DMS153 treated with DMSO at 0.1 percent for 48 hours (cell line): ENCODE measurements around the gene HSD11B1.
"Not testable (repeated sequence)": the region's sequence is repeated elsewhere in the genome, so short reads cannot be mapped to it uniquely, and the experiment has no call there.

ENCODE experiments used
- DNase-seq: peaks from one replicate; lab custom pipeline; 2025; ENCODE audit not compliant: unreplicated experiment; lab: John Stamatoyannopoulos, UW

The HSD11B1 gene

GRCh38 chr1:209689477-209689876 is 15.2 kb upstream of the HSD11B1 start:
- no peak for DNase-seq

- no peak for DNase-seq
Measured at GRCh38 chr1:209691237-209691636, 13.4 kb upstream of the HSD11B1 start.

- no peak for DNase-seq
Measured at GRCh38 chr1:209692296-209692695, 12.3 kb upstream of the HSD11B1 start.

GRCh38 chr1:209692745-209693504 is 11.7 kb upstream of the HSD11B1 start:
- peak; percentile 91 for DNase-seq

GRCh38 chr1:209696673-209697072 is 8.0 kb upstream of the HSD11B1 start:
- no peak for DNase-seq

- DNase-seq = no peak
Measured at GRCh38 chr1:209697126-209697525, 7.5 kb upstream of the HSD11B1 start.

GRCh38 chr1:209700686-209701085 is 4.0 kb upstream of the HSD11B1 start:
- not testable (repeated sequence) for DNase-seq

- no peak for DNase-seq
Measured at GRCh38 chr1:209702832-209703231, 1.8 kb upstream of the HSD11B1 start.

- DNase-seq = no peak
Measured at GRCh38 chr1:209703834-209704504, 677 bp upstream of the HSD11B1 start.

- no peak for DNase-seq
Measured at GRCh38 chr1:209705033-209705598, 470 bp downstream of the HSD11B1 start.

GRCh38 chr1:209706622-209707021 is 2.0 kb downstream of the HSD11B1 start:
- DNase-seq = no peak

GRCh38 chr1:209707308-209707707 is 2.7 kb downstream of the HSD11B1 start:
- no peak for DNase-seq

- no peak for DNase-seq
Measured at GRCh38 chr1:209708297-209708696, 3.7 kb downstream of the HSD11B1 start.

- DNase-seq = no peak
Measured at GRCh38 chr1:209710093-209710492, 5.4 kb downstream of the HSD11B1 start.

GRCh38 chr1:209710847-209711246 is 6.2 kb downstream of the HSD11B1 start:
- no peak for DNase-seq

GRCh38 chr1:209714338-209714737 is 9.7 kb downstream of the HSD11B1 start:
- DNase-seq = no peak

- DNase-seq = no peak
Measured at GRCh38 chr1:209715314-209715713, 10.7 kb downstream of the HSD11B1 start.

GRCh38 chr1:209717818-209718217 is 13.2 kb downstream of the HSD11B1 start:
- no peak for DNase-seq

- no peak for DNase-seq
Measured at GRCh38 chr1:209720326-209720725, 15.7 kb downstream of the HSD11B1 start.

GRCh38 chr1:209720826-209721225 is 16.2 kb downstream of the HSD11B1 start:
- no peak for DNase-seq

- no peak for DNase-seq
Measured at GRCh38 chr1:209721323-209721722, 16.7 kb downstream of the HSD11B1 start.

GRCh38 chr1:209723265-209723664 is 18.6 kb downstream of the HSD11B1 start:
- no peak for DNase-seq
